Thymus (tissue), 11 donors: Measurements from ENCODE around the gene HS2ST1. TPM values are rescaled to one million over a fixed set of nuclear protein-coding genes. Genes with fewer than 3 reads are reported as not detected.

Experiments
- DNase-seq, 9 donors: peaks; one replicate each; pipeline ENCODE4 v3.0.0-alpha.2; 2013; ENCODE audit warnings: low spot score in 9 of 9, low read depth in 6 of 9, missing footprints in 1 of 9
- H3K27ac ChIP-seq, 2 donors: one replicate each; pipeline ENCODE4 v1.5.1; 2013; ENCODE audit warnings: control low read depth in 1 of 2, low read depth in 1 of 2, low read length in 1 of 2, mild to moderate bottlenecking in 1 of 2, moderate library complexity in 1 of 2
- H3K27me3 ChIP-seq, 2 donors: one replicate each; pipeline ENCODE4 v1.5.1; 2013; ENCODE audit warnings: low read length in 1 of 2; ENCODE audit not compliant: control insufficient read depth in 2 of 2, insufficient read depth in 1 of 2
- H3K36me3 ChIP-seq, 2 donors: one replicate each; pipeline ENCODE4 v1.5.1; 2013; ENCODE audit warnings: low read length in 1 of 2, mild to moderate bottlenecking in 1 of 2, moderate library complexity in 1 of 2; ENCODE audit not compliant: control insufficient read depth in 2 of 2, insufficient read depth in 2 of 2
- H3K4me1 ChIP-seq, 2 donors: one replicate each; pipeline ENCODE4 v1.5.1; 2013; ENCODE audit warnings: low read length in 2 of 2; ENCODE audit not compliant: control insufficient read depth in 2 of 2, insufficient read depth in 2 of 2
- H3K4me3 ChIP-seq, 2 donors: one replicate each; pipeline ENCODE4 v1.5.1; 2013; ENCODE audit warnings: low read length in 2 of 2, control low read depth in 1 of 2, mild to moderate bottlenecking in 1 of 2
- H3K9me3 ChIP-seq, 2 donors: one replicate each; pipeline ENCODE4 v1.5.1; 2013; ENCODE audit warnings: low read length in 1 of 2, mild to moderate bottlenecking in 1 of 2; ENCODE audit not compliant: control insufficient read depth in 2 of 2, insufficient read depth in 1 of 2
- WGBS: extraction: QIAGEN DNeasy Blood & Tissue Kit; methylation state at CpG from one replicate; pipeline ENCODE4 v1.1.7; 2013; 5-methylcytosine and 5-hydroxymethylcytosine counted together
- polyA plus RNA-seq: library from polyadenylated mRNA; stranded (reverse); fragments of 200-250 nt; gene quantifications from one replicate; pipeline ENCODE4 v1.2.3, GENCODE V29; 2013
- total RNA-seq: library from RNA; stranded (reverse); fragments of 120-200 nt; gene quantifications from one replicate; pipeline ENCODE4 v1.2.4, GENCODE V29; 2013
- donor health status: healthy.

The HS2ST1 gene
- total and polyA plus RNA-seq, 2 donors, result 9.7 to 11.5 TPM

DNA sequence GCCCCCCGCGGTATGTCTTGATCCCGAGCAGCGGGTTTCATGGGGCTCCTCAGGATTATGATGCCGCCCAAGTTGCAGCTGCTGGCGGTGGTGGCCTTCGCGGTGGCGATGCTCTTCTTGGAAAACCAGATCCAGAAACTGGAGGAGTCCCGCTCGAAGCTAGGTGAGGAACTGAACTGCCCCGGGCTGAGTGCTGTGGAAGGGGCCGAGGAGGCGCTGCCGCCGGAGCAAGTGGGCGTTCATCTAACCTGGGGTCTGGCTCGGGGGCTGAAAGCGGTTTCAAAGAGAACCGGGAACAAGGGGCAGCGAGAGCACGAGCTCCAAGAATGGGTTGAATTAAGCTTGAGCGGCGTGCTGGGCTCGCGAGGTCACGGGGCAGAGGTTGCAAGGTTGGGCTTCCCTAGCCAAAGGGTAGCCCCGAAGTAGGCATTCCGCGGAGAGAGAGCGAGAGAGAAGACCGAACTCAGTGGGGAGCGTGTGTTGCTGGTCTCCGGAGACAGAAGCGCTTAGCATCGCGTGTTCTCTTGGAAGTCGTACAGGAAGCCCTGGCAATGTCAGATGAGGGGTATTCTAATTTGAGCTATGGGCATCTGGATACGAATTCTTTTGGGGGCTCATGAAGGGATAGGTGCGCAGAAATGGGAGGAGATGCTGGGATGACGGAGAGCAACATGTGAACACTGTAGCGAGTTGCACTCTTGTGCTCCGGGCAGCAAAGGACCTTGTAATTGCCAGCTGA lies 732 bp downstream of the HS2ST1 start:
- peaks cover 0 to 5% of the 10 kb centered on the region in 2 donors for H3K36me3 ChIP-seq
- H3K27me3 ChIP-seq, result no peaks in the 10 kb centered on the region
- H3K4me3 ChIP-seq, result peak overlapping the region; percentile 90 to 92
- peaks cover 11 to 14% of the 10 kb centered on the region in 2 donors for H3K4me1 ChIP-seq
- peak; percentile 27 to 72 (median 36) for DNase-seq
- H3K27ac ChIP-seq, result peak overlapping the region; percentile 92 to 94
- peaks cover 0 to 6% of the 10 kb centered on the region in 2 donors for H3K9me3 ChIP-seq
- under 1% methylated on average over 43 of the region's 43 CpGs for WGBS

DNA sequence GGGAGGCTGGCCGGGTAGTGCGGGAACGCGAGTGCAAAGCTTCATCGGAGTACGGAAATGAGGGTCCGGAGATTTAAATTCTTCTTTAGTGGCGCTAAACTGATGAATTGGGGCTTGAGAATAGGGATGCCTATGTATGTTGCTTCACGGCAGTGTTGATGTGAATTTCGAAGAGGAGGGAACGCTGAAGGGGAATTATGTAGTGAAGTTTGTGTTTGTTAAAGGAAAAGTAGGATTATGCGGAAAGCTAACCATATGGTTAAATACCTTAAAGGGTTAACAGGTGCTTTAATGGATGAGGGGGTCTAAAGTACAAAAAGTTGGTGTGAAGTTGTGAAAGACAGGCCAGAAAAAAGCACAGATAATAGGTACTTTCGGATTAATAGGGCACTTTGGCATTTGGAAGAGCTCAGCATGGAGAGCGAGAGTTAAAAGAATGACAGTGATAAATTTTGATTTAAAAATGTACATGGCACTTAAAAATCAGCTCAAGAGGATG lies 1.4 kb downstream of the HS2ST1 start:
- H3K27ac ChIP-seq, result peak overlapping the region; percentile 18 to 92
- H3K27me3 ChIP-seq, result no peaks in the 10 kb centered on the region
- peaks cover 11 to 14% of the 10 kb centered on the region in 2 donors for H3K4me1 ChIP-seq
- H3K4me3 ChIP-seq, result peak overlapping the region; percentile 90 to 92
- DNase-seq, result peak in 1 of 9 donors; percentile 3
- 10% methylated on average over 14 of the region's 14 CpGs for WGBS
- H3K9me3 ChIP-seq, result peaks cover 0 to 6% of the 10 kb centered on the region in 2 donors
- peaks cover 0 to 4% of the 10 kb centered on the region in 2 donors for H3K36me3 ChIP-seq

DNA sequence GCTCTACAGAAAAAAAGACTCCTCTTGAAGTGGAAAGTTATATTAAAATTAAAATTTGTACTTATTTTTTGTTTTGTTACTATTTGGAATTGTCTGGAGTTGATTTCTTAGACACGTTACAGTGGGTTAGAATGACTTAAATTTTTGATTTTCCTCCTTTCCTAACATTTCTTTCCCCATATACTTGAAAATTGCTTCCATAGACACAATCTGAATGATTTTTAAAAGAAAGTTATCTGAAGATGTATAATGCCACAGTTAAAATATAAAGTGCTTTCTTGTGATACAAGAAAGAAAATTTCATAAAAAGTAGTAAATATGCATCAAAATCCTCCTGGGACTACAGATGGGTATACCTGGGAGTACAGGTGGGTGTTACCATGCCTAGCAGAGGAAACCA lies 2.3 kb downstream of the HS2ST1 start:
- no peak for DNase-seq
- no peak overlapping the region for H3K4me3 ChIP-seq
- 99% methylated on average over 1 of the region's 1 CpG for WGBS

DNA sequence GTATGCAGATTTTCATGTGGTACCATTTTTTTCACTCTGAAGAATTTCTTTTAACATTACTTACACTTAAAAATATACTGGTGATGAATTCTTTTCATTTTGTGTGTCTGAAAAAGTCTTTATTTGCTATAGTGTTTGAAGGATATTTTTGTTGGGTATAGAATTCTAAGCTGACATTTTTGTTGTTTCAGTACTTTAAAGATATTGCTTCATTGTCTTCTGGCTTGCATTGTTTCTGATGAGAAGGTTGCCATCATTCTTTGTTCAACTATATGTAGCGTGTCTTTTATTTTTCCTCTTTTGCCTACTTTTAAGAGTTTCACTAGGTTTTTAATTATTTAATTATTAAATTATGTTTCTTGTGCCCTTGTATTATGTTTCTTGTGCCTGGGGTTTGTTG lies 8.0 kb downstream of the HS2ST1 start:
- Histone ChIP-seq H3K4me1 (no peaks in the 10 kb centered on the region), H3K27me3 (no peaks in the 10 kb centered on the region), H3K36me3 (peaks cover 0 to 3% of the 10 kb centered on the region in 2 donors), H3K4me3 (no peak overlapping the region), H3K27ac (no peak overlapping the region), H3K9me3 (peaks cover 0 to 17% of the 10 kb centered on the region in 2 donors)
- WGBS, result 99% methylated on average over 1 of the region's 1 CpG
- no peak for DNase-seq

More for the DNA sequence above, 2.3 kb downstream of the HS2ST1 start:
- peaks cover 0 to 6% of the 10 kb centered on the region in 2 donors for H3K9me3 ChIP-seq
- no peak overlapping the region for H3K27ac ChIP-seq
- H3K4me1 ChIP-seq, result peaks cover 11 to 14% of the 10 kb centered on the region in 2 donors
- no peaks in the 10 kb centered on the region for H3K36me3 ChIP-seq
- no peaks in the 10 kb centered on the region for H3K27me3 ChIP-seq

DNA sequence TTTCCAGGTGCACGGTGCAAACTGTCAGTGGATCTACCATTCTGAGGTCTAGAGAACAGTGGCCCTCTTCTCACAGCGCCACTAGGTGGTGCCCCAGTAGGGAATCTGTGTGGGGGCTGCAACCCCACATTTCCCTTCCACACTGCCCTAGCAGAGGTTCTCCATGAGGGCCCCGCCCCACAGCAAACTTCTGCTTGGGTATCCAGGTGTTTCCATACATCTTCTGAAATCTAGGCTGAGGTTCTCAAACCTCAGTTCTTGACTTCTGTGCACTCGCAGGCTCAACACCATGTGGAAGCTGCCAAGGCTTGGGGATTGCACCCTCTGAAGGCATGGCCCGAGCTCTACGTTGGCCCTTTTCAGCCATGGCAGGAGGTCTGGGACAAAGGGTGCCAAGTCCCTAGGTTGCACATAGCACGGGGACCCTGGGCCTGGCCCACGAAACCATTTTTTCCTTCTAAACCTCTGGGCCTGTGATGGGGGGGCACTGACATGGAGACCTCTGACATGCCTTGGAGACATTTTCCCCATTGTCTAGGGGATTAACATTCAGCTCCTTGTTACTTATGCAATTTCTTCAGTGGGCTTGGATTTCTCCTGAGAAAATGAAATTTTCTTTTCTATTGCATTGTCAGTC lies 10.0 kb downstream of the HS2ST1 start:
- WGBS, result over 99% methylated on average over 8 of the region's 8 CpGs
- Histone ChIP-seq H3K4me3 (no peak overlapping the region), H3K27ac (no peak overlapping the region), H3K4me1 (no peaks in the 10 kb centered on the region), H3K36me3 (peaks cover 0 to 3% of the 10 kb centered on the region in 2 donors), H3K9me3 (peaks cover 0 to 17% of the 10 kb centered on the region in 2 donors), H3K27me3 (no peaks in the 10 kb centered on the region)
- DNase-seq, result no peak

DNA sequence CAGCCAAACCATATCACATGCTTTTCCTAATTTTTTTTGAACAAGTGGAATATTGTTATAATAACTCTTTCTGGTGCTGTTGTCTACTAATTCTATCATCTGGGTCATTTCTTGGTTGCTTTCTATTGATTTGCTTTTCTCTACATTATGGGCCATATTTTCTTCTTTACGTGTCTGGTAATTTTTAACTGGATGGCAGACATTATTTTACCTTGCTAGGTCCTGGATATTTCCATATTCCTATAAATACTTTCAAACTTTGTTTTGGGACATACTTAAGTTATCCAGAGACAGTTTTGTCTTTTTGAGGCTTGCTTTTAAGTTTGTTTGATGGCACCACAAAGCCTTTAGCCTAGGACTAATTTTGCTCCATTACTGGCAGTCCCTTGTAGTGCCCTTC lies 11.3 kb downstream of the HS2ST1 start:
- no peak for DNase-seq
- no peak overlapping the region for H3K4me3 ChIP-seq
- 100% methylated on average over 1 of the region's 1 CpG for WGBS
- H3K27ac ChIP-seq, result no peak overlapping the region
- no peaks in the 10 kb centered on the region for H3K4me1 ChIP-seq
- no peaks in the 10 kb centered on the region for H3K27me3 ChIP-seq
- H3K9me3 ChIP-seq, result peaks cover 0 to 17% of the 10 kb centered on the region in 2 donors
- peaks cover 0 to 3% of the 10 kb centered on the region in 2 donors for H3K36me3 ChIP-seq

DNA sequence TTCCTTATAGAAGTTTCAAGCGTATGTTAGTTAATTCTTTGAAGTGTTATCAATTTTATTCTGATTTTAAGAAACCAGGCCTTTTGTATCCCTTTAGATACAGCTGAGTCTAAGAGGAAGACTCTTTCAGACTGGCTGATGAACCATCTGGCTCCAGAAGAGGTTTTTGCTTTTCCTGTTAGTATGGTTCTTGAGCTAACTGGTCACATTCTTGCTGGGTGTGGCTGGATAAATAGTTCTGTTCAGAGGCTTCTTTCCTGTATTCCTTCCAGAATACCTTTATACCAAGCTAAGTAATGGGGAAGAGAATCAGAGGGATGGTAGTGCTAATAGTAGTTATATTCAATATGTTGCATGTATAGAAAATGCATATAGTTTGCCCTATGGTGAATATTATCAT lies 12.4 kb downstream of the HS2ST1 start:
- 95% methylated on average over 1 of the region's 1 CpG for WGBS
- peaks cover 0 to 3% of the 10 kb centered on the region in 2 donors for H3K36me3 ChIP-seq
- no peak overlapping the region for H3K27ac ChIP-seq
- H3K4me1 ChIP-seq, result no peaks in the 10 kb centered on the region
- peaks cover 0 to 17% of the 10 kb centered on the region in 2 donors for H3K9me3 ChIP-seq
- H3K4me3 ChIP-seq, result no peak overlapping the region
- no peak for DNase-seq
- H3K27me3 ChIP-seq, result no peaks in the 10 kb centered on the region

DNA sequence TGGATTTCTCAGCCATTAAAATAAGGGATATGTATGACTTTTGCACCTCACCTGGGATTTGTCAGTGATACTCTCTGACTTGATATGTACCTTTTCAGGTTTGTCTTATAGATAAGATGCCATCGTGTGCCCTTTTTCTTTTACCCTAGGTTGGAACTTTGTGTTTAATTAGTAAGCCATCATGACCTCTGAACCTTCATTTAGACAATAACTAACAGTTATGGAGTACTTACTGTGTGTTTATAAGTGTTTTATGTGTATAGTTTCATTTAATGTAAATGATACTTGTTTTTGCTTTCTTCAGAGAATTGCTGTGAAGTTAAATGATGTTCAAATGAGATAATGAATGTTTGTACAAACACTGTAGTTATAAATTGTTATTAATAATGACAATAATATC lies 14.4 kb downstream of the HS2ST1 start:
- Histone ChIP-seq H3K4me1 (no peaks in the 10 kb centered on the region), H3K27ac (no peak overlapping the region), H3K9me3 (peaks cover 0 to 9% of the 10 kb centered on the region in 2 donors), H3K36me3 (peaks cover 0 to 3% of the 10 kb centered on the region in 2 donors), H3K4me3 (no peak overlapping the region), H3K27me3 (no peaks in the 10 kb centered on the region)
- DNase-seq, result no peak
- WGBS, result 97% methylated on average over 1 of the region's 1 CpG

DNA sequence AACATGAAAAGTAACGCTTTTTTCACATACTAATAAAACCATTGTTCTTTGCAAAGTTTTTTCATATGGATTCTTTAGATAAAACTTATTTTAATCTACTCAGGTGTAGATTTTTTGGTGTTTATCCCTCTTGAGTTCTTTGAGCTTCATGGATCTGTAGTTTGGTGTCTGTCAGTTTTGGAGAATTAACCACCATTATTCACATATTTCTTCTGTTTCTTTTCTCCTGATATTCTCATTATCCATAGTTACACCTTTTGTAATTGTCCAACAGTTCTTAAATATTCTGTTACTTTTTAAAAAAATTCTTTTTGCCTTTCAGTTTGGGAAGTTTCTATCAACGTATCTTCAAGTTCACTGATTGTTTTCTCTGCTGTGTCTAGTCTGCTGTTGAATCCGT lies 18.6 kb downstream of the HS2ST1 start:
- H3K4me1 ChIP-seq, result peaks cover 0 to 5% of the 10 kb centered on the region in 2 donors
- H3K9me3 ChIP-seq, result no peaks in the 10 kb centered on the region
- H3K4me3 ChIP-seq, result no peak overlapping the region
- no peaks in the 10 kb centered on the region for H3K27me3 ChIP-seq
- no peak for DNase-seq
- no peak overlapping the region for H3K27ac ChIP-seq
- no peaks in the 10 kb centered on the region for H3K36me3 ChIP-seq
- WGBS, result 98% methylated on average over 3 of the region's 3 CpGs
